Omental fat pad (tissue), 4 donors: ENCODE measurements around the gene OMA1. TPM values are rescaled to one million over a fixed set of nuclear protein-coding genes. Genes with fewer than 3 reads are reported as not detected.

Source experiments
- ATAC-seq: fragments of 150-250 bp; one replicate; pipeline ENCODE4 v1.9.1; 2016; ENCODE audit warnings: mild to moderate bottlenecking, moderate library complexity; ENCODE audit not compliant: low FRiP score
- DNase-seq: peaks from one replicate; pipeline ENCODE4 v3.0.0-alpha.2; 2019; ENCODE audit warnings: low spot score
- total RNA-seq, 4 donors: library from RNA; depleted of rRNA; stranded (reverse); fragments of >200 nt; gene quantifications; one replicate each; pipeline ENCODE4 v1.1.0, GENCODE V29; 2016
- TF ChIP-seq, protein P1 (sequence below), 3 donors: fragments of 450-650 bp; IDR thresholded peaks; one replicate each; pipeline ENCODE4 v1.5.1; 2016 to 2017; ENCODE audit warnings: antibody characterized with exemption in 3 of 3, mild to moderate bottlenecking in 3 of 3, moderate library complexity in 2 of 3

The OMA1 gene
- total RNA-seq, 4 donors from 2014 or later = 13.8 to 23.2 (median 20.3) TPM

DNA sequence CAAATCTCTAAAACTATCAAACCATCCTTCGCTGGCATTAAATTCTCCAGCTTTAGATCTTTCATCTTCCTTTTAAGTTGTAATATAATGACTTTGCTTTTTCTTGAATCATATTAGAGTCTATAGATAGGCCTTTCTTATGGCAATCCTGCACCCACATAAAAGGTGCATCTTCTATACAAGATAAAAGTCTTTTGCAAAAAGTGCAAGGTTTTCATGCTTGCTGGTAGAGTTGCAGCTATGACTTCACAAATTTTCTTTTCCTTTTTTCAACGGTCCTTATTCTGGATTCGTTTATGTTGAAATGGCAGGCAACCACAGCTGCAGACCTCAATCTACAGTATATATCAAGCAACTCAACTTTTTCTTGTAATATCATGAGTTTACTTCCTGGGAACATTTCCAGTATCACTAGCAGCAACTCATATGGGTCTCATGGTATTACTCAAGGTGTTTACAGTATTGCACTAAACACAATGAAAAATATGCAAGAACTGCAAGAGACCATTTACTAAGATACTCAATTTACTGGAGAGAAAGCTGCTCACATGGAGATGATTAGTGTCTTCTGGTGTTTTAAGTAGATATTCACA lies 22.1 kb downstream of the OMA1 start:
- DNase-seq (no peak), ATAC-seq (no peak)
- TF ChIP-seq, protein P1, sequence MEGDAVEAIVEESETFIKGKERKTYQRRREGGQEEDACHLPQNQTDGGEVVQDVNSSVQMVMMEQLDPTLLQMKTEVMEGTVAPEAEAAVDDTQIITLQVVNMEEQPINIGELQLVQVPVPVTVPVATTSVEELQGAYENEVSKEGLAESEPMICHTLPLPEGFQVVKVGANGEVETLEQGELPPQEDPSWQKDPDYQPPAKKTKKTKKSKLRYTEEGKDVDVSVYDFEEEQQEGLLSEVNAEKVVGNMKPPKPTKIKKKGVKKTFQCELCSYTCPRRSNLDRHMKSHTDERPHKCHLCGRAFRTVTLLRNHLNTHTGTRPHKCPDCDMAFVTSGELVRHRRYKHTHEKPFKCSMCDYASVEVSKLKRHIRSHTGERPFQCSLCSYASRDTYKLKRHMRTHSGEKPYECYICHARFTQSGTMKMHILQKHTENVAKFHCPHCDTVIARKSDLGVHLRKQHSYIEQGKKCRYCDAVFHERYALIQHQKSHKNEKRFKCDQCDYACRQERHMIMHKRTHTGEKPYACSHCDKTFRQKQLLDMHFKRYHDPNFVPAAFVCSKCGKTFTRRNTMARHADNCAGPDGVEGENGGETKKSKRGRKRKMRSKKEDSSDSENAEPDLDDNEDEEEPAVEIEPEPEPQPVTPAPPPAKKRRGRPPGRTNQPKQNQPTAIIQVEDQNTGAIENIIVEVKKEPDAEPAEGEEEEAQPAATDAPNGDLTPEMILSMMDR (IDR thresholded peaks at IDR 0.05) = no peak

DNA sequence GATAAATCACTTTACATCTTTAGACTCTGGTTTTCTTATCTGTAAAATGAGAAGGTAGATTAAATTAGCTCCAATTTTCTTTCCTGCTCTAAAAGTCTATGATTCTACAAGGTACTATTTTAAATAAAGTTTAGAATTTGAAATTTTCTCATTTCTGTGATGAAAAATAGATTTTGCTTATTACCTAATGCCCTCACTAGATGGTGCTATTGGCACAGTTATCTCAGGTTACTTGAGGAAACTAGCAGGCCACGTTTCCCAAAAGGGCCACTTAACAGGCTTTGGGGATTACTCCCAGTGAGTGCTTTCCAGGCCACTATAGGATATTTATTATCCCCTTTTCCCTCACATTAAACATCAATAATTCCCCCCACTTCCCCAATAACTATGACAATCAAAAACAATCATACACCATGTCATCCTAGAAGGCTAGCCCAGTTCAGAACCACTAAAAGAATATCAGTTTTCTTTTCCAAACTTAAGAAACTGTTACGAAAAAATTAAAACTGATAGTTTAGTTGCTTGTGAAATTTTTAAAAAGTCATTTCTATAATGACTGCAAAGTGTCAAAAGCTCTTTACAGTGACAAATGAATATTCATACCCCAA lies 30.6 kb downstream of the OMA1 start:
- TF ChIP-seq, protein P1 (IDR thresholded peaks at IDR 0.05) = peak in 1 of 3 donors; percentile 34
- ATAC-seq (peak; percentile 75), DNase-seq (no peak)

DNA sequence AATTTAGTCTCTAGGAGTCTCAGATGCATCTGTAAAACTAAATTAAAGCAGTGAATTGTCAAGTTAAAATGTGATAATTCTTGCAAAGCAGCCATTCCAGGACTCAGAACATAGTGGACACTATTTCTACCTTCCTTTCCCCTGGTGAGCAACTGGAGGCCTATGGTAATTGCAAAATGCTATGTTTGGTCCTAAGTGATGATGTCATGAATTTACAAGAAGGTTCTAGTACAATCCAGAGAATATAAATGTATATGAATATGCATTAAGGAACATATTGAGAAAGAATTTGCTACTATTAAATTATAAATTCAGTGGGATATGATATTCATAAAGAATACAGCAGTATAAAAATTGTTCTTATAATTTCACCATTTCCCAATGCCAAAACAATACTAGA lies 32.6 kb downstream of the OMA1 start:
- TF ChIP-seq, protein P1 (IDR thresholded peaks at IDR 0.05) = no peak
- no peak for DNase-seq
- ATAC-seq = no peak

DNA sequence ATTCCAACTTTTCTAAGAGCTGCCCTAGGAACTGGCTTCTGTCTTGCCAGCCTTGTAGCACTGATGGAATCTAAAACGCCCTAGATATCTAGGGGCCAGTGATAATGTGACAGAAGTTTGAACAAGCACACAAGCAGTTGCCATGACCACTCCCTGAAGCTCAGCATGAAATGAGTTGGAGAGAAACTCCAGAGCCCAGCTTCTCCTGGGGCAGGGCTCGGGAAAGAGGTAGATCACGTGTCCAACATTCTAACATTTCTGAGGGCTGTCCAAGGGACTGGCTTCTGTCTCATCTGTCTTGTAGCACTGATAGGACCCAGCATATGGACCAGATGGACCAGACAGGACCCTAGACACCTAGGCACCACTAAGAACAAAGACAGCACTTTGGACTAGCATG lies 37.9 kb downstream of the OMA1 start:
- TF ChIP-seq, protein P1 (IDR thresholded peaks at IDR 0.05) = no peak
- DNase-seq (no peak), ATAC-seq (no peak)

DNA sequence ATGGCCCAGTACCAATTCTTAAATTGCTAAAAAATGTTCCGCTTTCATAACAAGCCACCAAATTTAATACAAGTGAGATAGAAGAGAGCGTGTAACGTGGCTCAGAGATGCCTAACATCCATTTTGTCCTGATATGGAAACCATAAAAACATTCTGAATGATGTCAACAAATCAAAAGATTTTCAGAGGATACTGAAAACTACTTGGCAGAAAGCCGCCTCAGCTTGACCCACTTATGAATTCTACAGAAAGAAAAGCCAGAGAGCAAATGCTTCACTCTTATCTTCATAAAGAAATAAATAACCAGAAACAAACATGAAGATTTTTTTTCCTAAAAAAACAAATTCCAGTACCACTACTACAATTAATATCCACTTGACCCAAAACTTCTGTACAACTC lies 41.2 kb downstream of the OMA1 start:
- TF ChIP-seq, protein P1 (IDR thresholded peaks at IDR 0.05) = no peak
- no peak for DNase-seq
- no peak for ATAC-seq

DNA sequence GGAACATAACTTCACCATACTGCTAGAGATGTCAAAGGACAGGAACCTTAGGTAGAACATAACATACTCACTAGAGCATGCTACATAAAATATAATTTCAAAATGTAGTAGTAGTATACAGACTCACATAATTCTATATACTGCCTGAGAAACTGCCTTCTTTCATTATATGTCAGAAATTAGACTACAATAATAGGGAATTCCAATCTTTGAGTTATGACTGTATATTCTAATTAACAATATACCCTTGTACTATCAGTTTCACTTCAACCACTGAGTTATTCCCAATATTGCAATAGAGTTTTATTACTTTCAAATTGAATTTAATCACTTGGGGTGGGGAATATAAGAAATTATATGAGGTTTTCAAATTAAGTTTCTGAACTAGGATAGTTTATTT lies 44.0 kb downstream of the OMA1 start:
- DNase-seq (no peak), ATAC-seq (no peak)
- TF ChIP-seq, protein P1 (IDR thresholded peaks at IDR 0.05) = no peak

DNA sequence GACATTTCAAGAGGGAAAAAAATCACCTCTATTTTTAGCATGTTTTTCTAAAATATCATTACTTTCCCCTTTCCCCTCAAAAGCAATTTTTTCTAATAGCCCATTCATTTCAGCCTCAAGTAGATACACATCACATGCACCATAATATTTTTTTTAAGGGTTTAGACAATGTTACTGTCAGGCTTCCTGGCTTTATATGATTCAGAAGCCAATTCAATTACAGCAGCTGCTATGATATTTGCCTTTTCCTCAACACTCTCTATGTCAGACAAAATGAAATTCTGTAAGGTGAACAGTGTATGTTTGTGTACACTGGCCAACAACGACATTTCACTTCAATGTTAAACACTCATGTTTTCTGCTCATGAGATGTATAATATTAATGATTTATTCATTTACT lies 46.5 kb downstream of the OMA1 start:
- ATAC-seq (no peak), DNase-seq (no peak)
- TF ChIP-seq, protein P1 (IDR thresholded peaks at IDR 0.05) = no peak
